ENCODE results near the gene CPNE8.

The CPNE8 gene

DNA sequence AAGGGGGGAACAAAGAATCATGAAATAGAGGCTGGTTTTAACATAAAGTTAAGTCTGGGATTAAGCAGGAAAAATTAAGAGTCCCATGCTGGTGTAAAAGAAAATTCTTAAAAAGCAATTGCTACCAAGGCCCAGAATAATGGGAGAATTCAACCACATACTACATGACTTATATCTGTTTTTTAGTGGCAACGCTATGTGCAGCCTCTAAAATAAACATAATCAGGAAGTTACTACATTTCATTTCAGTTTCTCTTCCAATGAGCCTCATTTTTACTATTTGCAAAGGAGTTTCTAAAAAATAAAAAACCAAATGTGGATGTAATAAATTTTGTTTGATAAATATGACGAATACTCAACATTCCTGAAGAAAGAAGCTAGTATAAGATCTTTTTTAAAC is 58.1 kb downstream of the CPNE8 start:
- TF ChIP-seq TAF1 (IDR thresholded peaks at IDR 0.05; ENCODE audit: borderline replicate concordance, insufficient read depth, low read length) (no peak), SIN3A (IDR thresholded peaks at IDR 0.05; ENCODE audit: borderline replicate concordance, insufficient read depth, low read length) (no peak), FOXP2 (optimal IDR thresholded peaks at IDR 0.05; ENCODE audit: borderline replicate concordance, extremely low read depth, extremely low read length, insufficient read depth) (no peak), REST (IDR thresholded peaks at IDR 0.05; ENCODE audit: insufficient read depth in 1 of 2, low read depth in 2 of 2, low read length in 2 of 2) (no peak), POLR2AphosphoS5 (IDR thresholded peaks at IDR 0.05; ENCODE audit: low read depth, low read length) (no peak)

DNA sequence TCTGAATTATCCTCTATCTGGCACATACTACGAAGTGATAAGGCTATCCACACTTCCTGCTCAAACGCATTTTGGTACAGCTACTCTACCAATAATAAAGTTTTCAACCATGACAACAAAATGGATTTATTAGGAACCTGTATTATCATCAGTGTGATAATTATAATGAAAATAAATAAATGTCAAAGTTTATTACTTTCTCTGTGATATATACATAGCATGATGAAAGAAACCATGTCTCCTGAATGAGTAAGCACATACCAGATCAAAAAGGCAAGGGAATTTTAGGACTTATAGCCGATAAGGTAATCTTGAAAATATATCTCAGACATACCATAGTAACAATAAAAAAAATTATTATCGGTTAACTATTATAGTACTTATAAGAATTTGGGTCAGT is 61.1 kb downstream of the CPNE8 start:
- TF ChIP-seq SIN3A (IDR thresholded peaks at IDR 0.05; ENCODE audit: borderline replicate concordance, insufficient read depth, low read length) (no peak), REST (IDR thresholded peaks at IDR 0.05; ENCODE audit: insufficient read depth in 1 of 2, low read depth in 2 of 2, low read length in 2 of 2) (no peak), FOXP2 (optimal IDR thresholded peaks at IDR 0.05; ENCODE audit: borderline replicate concordance, extremely low read depth, extremely low read length, insufficient read depth) (no peak), POLR2AphosphoS5 (IDR thresholded peaks at IDR 0.05; ENCODE audit: low read depth, low read length) (no peak), TAF1 (IDR thresholded peaks at IDR 0.05; ENCODE audit: borderline replicate concordance, insufficient read depth, low read length) (no peak)

GRCh38 chr12:38838056-38838850 is 67.1 kb downstream of the CPNE8 start:
- TF ChIP-seq POLR2AphosphoS5 (IDR thresholded peaks at IDR 0.05; ENCODE audit: low read depth, low read length) (no peak), TAF1 (IDR thresholded peaks at IDR 0.05; ENCODE audit: borderline replicate concordance, insufficient read depth, low read length) (no peak), FOXP2 (optimal IDR thresholded peaks at IDR 0.05; ENCODE audit: borderline replicate concordance, extremely low read depth, extremely low read length, insufficient read depth) (no peak), SIN3A (IDR thresholded peaks at IDR 0.05; ENCODE audit: borderline replicate concordance, insufficient read depth, low read length) (no peak), REST (IDR thresholded peaks at IDR 0.05; ENCODE audit: insufficient read depth in 1 of 2, low read depth in 2 of 2, low read length in 2 of 2) (no peak)

GRCh38 chr12:38831715-38832114 is 73.7 kb downstream of the CPNE8 start:
- no peak for TF ChIP-seq POLR2AphosphoS5 (IDR thresholded peaks at IDR 0.05; ENCODE audit: low read depth, low read length)

DNA sequence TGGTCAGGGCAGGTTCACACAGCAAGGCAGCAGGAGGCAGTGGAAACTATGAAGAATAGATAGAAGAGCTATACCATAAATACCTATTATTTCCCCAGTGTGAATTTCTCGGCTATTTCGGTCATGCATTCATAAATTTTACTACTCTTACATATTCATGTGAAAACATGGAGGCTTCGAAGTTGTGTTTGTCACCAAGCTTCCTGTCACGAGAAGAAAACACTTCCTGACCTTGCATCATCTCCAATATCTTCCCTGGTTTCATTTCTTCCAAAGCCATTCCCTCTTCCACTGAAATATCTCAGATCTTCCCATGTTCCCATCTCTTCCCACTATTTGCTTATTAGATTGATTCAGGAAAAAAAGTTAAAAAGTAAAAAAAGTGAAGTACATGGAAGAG is 80.4 kb downstream of the CPNE8 start:
- TF ChIP-seq FOXP2 (optimal IDR thresholded peaks at IDR 0.05; ENCODE audit: borderline replicate concordance, extremely low read depth, extremely low read length, insufficient read depth): no peak
- TF ChIP-seq POLR2AphosphoS5 (IDR thresholded peaks at IDR 0.05; ENCODE audit: low read depth, low read length): no peak
- TF ChIP-seq TAF1 (IDR thresholded peaks at IDR 0.05; ENCODE audit: borderline replicate concordance, insufficient read depth, low read length): no peak
- TF ChIP-seq REST (IDR thresholded peaks at IDR 0.05; ENCODE audit: insufficient read depth in 1 of 2, low read depth in 2 of 2, low read length in 2 of 2): no peak
- TF ChIP-seq SIN3A (IDR thresholded peaks at IDR 0.05; ENCODE audit: borderline replicate concordance, insufficient read depth, low read length): no peak

Measured in PFSK-1 (cell line).